Activated CD4-positive, alpha-beta T cell treated with anti-CD3 and anti-CD28 coated beads, Interleukin-2, amount 10 ng/mL, durations not matched to agents 7 days and 5 days (primary cell): Measurements from ENCODE around the gene NANOG. TPM values are rescaled to one million over a fixed set of nuclear protein-coding genes. Genes with fewer than 3 reads are reported as not detected.
"Not testable (repeated sequence)": the region's sequence is repeated elsewhere in the genome, so short reads cannot be mapped to it uniquely, and the experiment has no call there.

Experiments
- CTCF ChIA-PET: fragments of 350-600 bp; sonication (Branson Sonifier 250); formaldehyde crosslinking; loops from one replicate; lab custom pipeline; 2021; ENCODE audit warnings: antibody characterized with exemption; lab: Charles Lee
- POLR2A ChIA-PET: fragments of 350-600 bp; sonication (Branson Sonifier 250); formaldehyde crosslinking; loops from one replicate; lab custom pipeline; 2021; ENCODE audit warnings: antibody characterized with exemption; lab: Charles Lee
- DNase-seq: peaks from one replicate; pipeline ENCODE4 v3.0.0-alpha.2; 2020
- H3K27ac Mint-ChIP-seq: one replicate; pipeline ENCODE4 v1.8.0; 2021; ENCODE audit warnings: mild to moderate bottlenecking, moderate library complexity, mixed read lengths
- H3K27me3 Mint-ChIP-seq: one replicate; pipeline ENCODE4 v1.8.0; 2021; ENCODE audit warnings: mixed read lengths
- H3K36me3 Mint-ChIP-seq: one replicate; pipeline ENCODE4 v1.8.0; 2021; ENCODE audit warnings: low read depth, mixed read lengths
- H3K4me1 Mint-ChIP-seq: one replicate; pipeline ENCODE4 v1.8.0; 2021; ENCODE audit warnings: mixed read lengths
- H3K4me3 Mint-ChIP-seq: one replicate; pipeline ENCODE4 v1.8.0; 2021; ENCODE audit warnings: mild to moderate bottlenecking, moderate library complexity, mixed read lengths
- H3K9me3 Mint-ChIP-seq: one replicate; pipeline ENCODE4 v1.8.0; 2021; ENCODE audit warnings: mixed read lengths
- total RNA-seq, 2 experiments: library from RNA; stranded (reverse); gene quantifications; one replicate each; pipeline ENCODE4 v1.2.3, GENCODE V29; 2021

Gene NANOG
- total RNA-seq, 2 experiments from 2014 or later, result not detected

DNA sequence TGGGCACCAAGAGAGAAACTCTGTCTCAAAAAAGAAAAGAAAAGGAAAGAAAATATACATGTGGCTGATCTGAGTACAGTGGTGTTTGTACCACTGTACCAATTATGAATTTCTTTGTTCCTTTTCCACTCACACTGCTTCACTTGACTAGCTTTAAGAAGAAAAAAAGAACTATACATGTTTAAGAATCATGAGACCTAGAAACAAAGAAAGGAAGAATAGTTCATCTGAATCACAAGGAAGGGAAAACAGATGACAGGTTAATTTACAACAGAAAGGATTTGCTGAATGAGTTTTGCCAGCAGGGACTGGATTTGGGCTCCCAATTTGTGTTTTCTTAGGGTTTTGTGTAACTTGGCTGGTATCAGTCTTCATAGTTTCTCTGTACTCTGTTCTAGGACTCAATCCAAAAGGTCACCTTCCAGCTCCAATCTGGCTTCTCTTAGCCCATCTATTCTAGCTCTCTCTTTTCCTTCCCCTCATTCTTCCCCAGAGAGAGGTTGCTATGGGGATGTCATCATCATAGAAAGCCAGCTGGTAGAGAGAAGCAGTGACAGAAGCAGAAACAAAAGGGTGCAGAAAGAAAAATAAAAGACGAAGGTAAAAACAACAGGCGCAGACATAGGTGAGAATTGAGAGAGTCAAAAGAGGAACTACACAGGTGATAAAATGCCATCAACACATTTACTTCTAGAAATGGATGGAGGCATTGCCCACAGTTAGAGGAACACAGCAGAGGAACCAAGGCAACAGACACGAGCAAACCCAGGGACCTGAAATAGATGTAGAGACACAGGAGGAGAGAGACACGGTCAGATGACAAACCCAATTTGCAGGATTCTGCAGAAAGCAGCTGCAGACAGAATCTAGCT, 58.3 kb downstream of the NANOG start:
- H3K4me3 Mint-ChIP-seq, H3K36me3 Mint-ChIP-seq, CTCF ChIA-PET, H3K9me3 Mint-ChIP-seq, POLR2A ChIA-PET, H3K27ac Mint-ChIP-seq, H3K4me1 Mint-ChIP-seq, DNase-seq: not testable (repeated sequence)
- H3K27me3 Mint-ChIP-seq, result peaks cover 25% of the 10 kb centered on the region

DNA sequence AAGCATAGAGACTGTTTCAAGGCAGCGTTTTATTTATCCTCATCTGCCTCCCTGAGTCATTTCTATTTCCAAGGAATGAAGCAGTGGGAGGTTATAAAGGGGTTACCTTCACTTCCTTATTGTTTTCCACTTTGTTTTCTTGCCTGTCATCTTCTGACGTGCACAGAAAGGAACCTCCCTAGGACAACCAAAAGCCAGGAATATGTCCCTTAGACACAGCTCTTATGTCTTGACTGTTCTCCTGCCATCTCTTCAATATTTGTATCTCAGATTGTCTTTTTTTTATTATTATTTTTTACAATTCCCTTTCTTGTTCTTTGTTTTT, 58.9 kb downstream of the NANOG start:
- DNase-seq, H3K27ac Mint-ChIP-seq, H3K9me3 Mint-ChIP-seq, H3K36me3 Mint-ChIP-seq, POLR2A ChIA-PET, H3K4me1 Mint-ChIP-seq, H3K4me3 Mint-ChIP-seq, CTCF ChIA-PET: not testable (repeated sequence)
- peaks cover 30% of the 10 kb centered on the region for H3K27me3 Mint-ChIP-seq

Other genes with a start within 250 kb of the NANOG start
- gene APOBEC1, start 123.5 kb upstream of the NANOG start, total RNA-seq, result not detected
- not detected for gene GDF3, start 93.6 kb upstream of the NANOG start, total RNA-seq
- not detected for gene DPPA3, start 78.0 kb upstream of the NANOG start, total RNA-seq
- not detected for gene CLEC4C, start 42.0 kb upstream of the NANOG start, total RNA-seq
- not detected for gene NANOGNB, start 24.2 kb upstream of the NANOG start, total RNA-seq
- gene SLC2A14, start 83.5 kb downstream of the NANOG start, total RNA-seq, result under 1 TPM; 0.12 to 0.19 TPM
- 100 to 1,000 TPM; 227 to 230 TPM for gene SLC2A3, start 146.8 kb downstream of the NANOG start, total RNA-seq
- gene FOXJ2, start 243.3 kb downstream of the NANOG start, total RNA-seq, result 10 to 100 TPM; 21.4 to 22.5 TPM